ENCODE measurements around the gene OSM. TPM values are rescaled to one million over a fixed set of nuclear protein-coding genes. Genes with fewer than 3 reads are reported as not detected.

The OSM gene
- total and polyA plus RNA-seq, 2 donors (not counting 3 experiments of a cell fraction or from before 2014, with no cell fraction given): not detected

GRCh38 chr22:30247974-30248373 is 18.7 kb downstream of the OSM start:
- CTCF ChIA-PET: no interaction called here

More at GRCh38 chr22:30247974-30248373, 18.7 kb downstream of the OSM start:
- dilution Hi-C loops (cut with MboI; ENCODE audit: extremely low pct_ligation_motif_present, low sequenced_read_pairs): no loop called here
- H3K79me2 ChIP-seq (ENCODE audit: control insufficient read depth, insufficient read depth, low read length): no peaks in the 10 kb centered on the region
- FAIRE-seq (no peak), DNase-seq (ENCODE audit: low read depth, low spot score) (no peak)
- no TSS peak for BruUV-seq (replicated peaks)
- POLR2A ChIA-PET: no interaction called here
- H3K9ac ChIP-seq (replicated peaks; ENCODE audit: extremely low read depth, insufficient read depth, low read length): no peak overlapping the region
- intact Hi-C loops (cut with micrococcal nuclease): no loop called here
- no peak overlapping the region for H3K4me2 ChIP-seq (ENCODE audit: insufficient read depth, low read length)
- no peaks in the 10 kb centered on the region for H4K20me1 ChIP-seq (replicated peaks; ENCODE audit: control insufficient read depth, extremely low read depth, insufficient read depth, low read length)
- H3K27ac ChIP-seq (ENCODE audit: insufficient read depth, low read depth, low read length): no peak overlapping the region
- no peaks in the 10 kb centered on the region for H3K9me3 ChIP-seq (replicated peaks; ENCODE audit: control insufficient read depth, insufficient read depth, low read length)
- no peaks in the 10 kb centered on the region for H3K9me1 ChIP-seq (replicated peaks; ENCODE audit: control insufficient read depth, extremely low read depth, insufficient read depth, low read length)
- H3K27me3 ChIP-seq (ENCODE audit: control insufficient read depth in 2 of 2, insufficient read depth in 2 of 2, low read length in 2 of 2): peaks cover 22 to 25% of the 10 kb centered on the region in 2 experiments
- H3K4me1 ChIP-seq (ENCODE audit: control insufficient read depth, extremely low read depth, insufficient read depth, low read length): peaks cover 11% of the 10 kb centered on the region
- H2AFZ ChIP-seq (ENCODE audit: low read depth, low read length): no peak overlapping the region
- no peak overlapping the region for H3K4me3 ChIP-seq (replicated peaks in 1 of 3; ENCODE audit: insufficient read depth in 1 of 3, low read depth in 1 of 3, low read length in 3 of 3)
- H3K36me3 ChIP-seq (ENCODE audit: control insufficient read depth in 2 of 2, extremely low read depth in 1 of 2, insufficient read depth in 2 of 2, low read length in 2 of 2): no peaks in the 10 kb centered on the region
- TF ChIP-seq POLR2AphosphoS5 (IDR thresholded peaks at IDR 0.05; ENCODE audit: insufficient read depth, low read depth, low read length): no peak
- TF ChIP-seq JUN (IDR thresholded peaks at IDR 0.05; ENCODE audit: borderline replicate concordance, insufficient read depth, insufficient read length, low read depth): no peak
- TF ChIP-seq GATA2 (IDR thresholded peaks at IDR 0.05; ENCODE audit: insufficient read depth, insufficient read length, low read depth, low read length): no peak
- no peak for TF ChIP-seq MAX (IDR thresholded peaks at IDR 0.05; ENCODE audit: insufficient read depth, insufficient read length)
- no peak for TF ChIP-seq EZH2 (IDR thresholded peaks at IDR 0.05; ENCODE audit: borderline replicate concordance, low read depth, low read length, severe bottlenecking)
- no peak for TF ChIP-seq POLR2A (IDR thresholded peaks at IDR 0.05; ENCODE audit: low read depth, low read length)
- no peak for TF ChIP-seq MYC (IDR thresholded peaks at IDR 0.05; ENCODE audit: low read depth, low read length)
- TF ChIP-seq, protein P1, sequence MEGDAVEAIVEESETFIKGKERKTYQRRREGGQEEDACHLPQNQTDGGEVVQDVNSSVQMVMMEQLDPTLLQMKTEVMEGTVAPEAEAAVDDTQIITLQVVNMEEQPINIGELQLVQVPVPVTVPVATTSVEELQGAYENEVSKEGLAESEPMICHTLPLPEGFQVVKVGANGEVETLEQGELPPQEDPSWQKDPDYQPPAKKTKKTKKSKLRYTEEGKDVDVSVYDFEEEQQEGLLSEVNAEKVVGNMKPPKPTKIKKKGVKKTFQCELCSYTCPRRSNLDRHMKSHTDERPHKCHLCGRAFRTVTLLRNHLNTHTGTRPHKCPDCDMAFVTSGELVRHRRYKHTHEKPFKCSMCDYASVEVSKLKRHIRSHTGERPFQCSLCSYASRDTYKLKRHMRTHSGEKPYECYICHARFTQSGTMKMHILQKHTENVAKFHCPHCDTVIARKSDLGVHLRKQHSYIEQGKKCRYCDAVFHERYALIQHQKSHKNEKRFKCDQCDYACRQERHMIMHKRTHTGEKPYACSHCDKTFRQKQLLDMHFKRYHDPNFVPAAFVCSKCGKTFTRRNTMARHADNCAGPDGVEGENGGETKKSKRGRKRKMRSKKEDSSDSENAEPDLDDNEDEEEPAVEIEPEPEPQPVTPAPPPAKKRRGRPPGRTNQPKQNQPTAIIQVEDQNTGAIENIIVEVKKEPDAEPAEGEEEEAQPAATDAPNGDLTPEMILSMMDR (IDR thresholded peaks at IDR 0.05; ENCODE audit: extremely low read depth in 1 of 2, insufficient read depth in 1 of 2, low read depth in 1 of 2, low read length in 2 of 2): no peak
- no peak for TF ChIP-seq FOS (IDR thresholded peaks at IDR 0.05; ENCODE audit: borderline replicate concordance, insufficient read depth, low read length)

All from endothelial cell of umbilical vein (primary cell).